ENCODE data around the gene DNAJC4. TPM values are rescaled to one million over a fixed set of nuclear protein-coding genes. Genes with fewer than 3 reads are reported as not detected.
A peak's percentile ranks its signal among the peaks of the same experiment; 100 is the strongest.

Gene DNAJC4
- total and polyA plus RNA-seq, 9 of the 15 experiments (the other 6 are each of a cell fraction or from before 2014, with no cell fraction given): 4.0 to 32.6 (median 19.9) TPM

- no peak for TF ChIP-seq CBX1 (IDR thresholded peaks at IDR 0.05; ENCODE audit: low read depth)
- TF ChIP-seq THRAP3 (IDR thresholded peaks at IDR 0.05; ENCODE audit: borderline replicate concordance): no peak
- no peak; the same call in 1 of the 2 replicates for TF ChIP-seq RREB1 (CRISPR knock-in tag; IDR thresholded peaks at IDR 0.05)
- TF ChIP-seq PHF8 (IDR thresholded peaks at IDR 0.05; ENCODE audit: borderline replicate concordance, low read length): peak; percentile 9; the same call in 1 of the 2 replicates
- no peak for TF ChIP-seq GTF2B (IDR thresholded peaks at IDR 0.05; ENCODE audit: extremely low read depth, insufficient read length)
- no peak for TF ChIP-seq LEF1 (IDR thresholded peaks at IDR 0.05)
- no peak for TF ChIP-seq KLF10 (CRISPR knock-in tag; IDR thresholded peaks at IDR 0.05)
- 0 out of 2 replicates have a peak, but pooled peaks have one; percentile 6 for TF ChIP-seq RAD51 (IDR thresholded peaks at IDR 0.05; ENCODE audit: borderline replicate concordance, low read depth)
- TF ChIP-seq MAFF (IDR thresholded peaks at IDR 0.05; ENCODE audit: low read length): no peak
- no peak for TF ChIP-seq SRSF1 (IDR thresholded peaks at IDR 0.05; ENCODE audit: low read depth, low read length)
- TF ChIP-seq BCLAF1 (IDR thresholded peaks at IDR 0.05; ENCODE audit: borderline replicate concordance in 1 of 2, control insufficient read depth in 1 of 2, low read depth in 2 of 2, low read length in 1 of 2): peak in 1 of 2 experiments; percentile 13; a peak in 1 of 4 replicates
- TF ChIP-seq E2F5 (CRISPR knock-in tag; IDR thresholded peaks at IDR 0.05): no peak
- no peak for TF ChIP-seq ZC3H8 (IDR thresholded peaks at IDR 0.05)
- TF ChIP-seq ZNF695 (CRISPR knock-in tag; IDR thresholded peaks at IDR 0.05): no peak
- TF ChIP-seq BMI1 (IDR thresholded peaks at IDR 0.05; ENCODE audit: low read length): no peak
These were observed 38.7 kb downstream of the DNAJC4 start (continued) for GRCh38 chr11:64268893-64269539.
